Ishikawa (cell line): Measurements from ENCODE around the gene INPP4B.

Experiments used
- CEBPB ChIP-seq: IDR thresholded peaks from 2 replicates; pipeline ENCODE4 v1.6.1; 2012
- CREB1 ChIP-seq: IDR thresholded peaks from 2 replicates; pipeline ENCODE4 v1.6.1; 2012; ENCODE audit warnings: low read depth
- EGR1 ChIP-seq: IDR thresholded peaks from 2 replicates; pipeline ENCODE4 v1.6.1; 2012
- EP300 ChIP-seq: IDR thresholded peaks from 2 replicates; pipeline ENCODE4 v1.6.1; 2012; ENCODE audit warnings: borderline replicate concordance
- FOXM1 ChIP-seq: IDR thresholded peaks from 2 replicates; pipeline ENCODE4 v1.6.1; 2012; ENCODE audit warnings: low read depth, borderline replicate concordance
- NFIC ChIP-seq: IDR thresholded peaks from 2 replicates; pipeline ENCODE4 v1.6.1; 2012
- RAD21 ChIP-seq: IDR thresholded peaks from 2 replicates; pipeline ENCODE4 v1.6.1; 2012; ENCODE audit warnings: low read depth
- TAF1 ChIP-seq: IDR thresholded peaks from 2 replicates; pipeline ENCODE4 v1.6.1; 2012; ENCODE audit warnings: low read depth, mild to moderate bottlenecking
- TCF12 ChIP-seq: IDR thresholded peaks from 2 replicates; pipeline ENCODE4 v1.6.1; 2012; ENCODE audit warnings: low read depth
- TEAD4 ChIP-seq: IDR thresholded peaks from 2 replicates; pipeline ENCODE4 v1.6.1; 2012
- YY1 ChIP-seq: IDR thresholded peaks from 2 replicates; pipeline ENCODE4 v1.6.1; 2012; ENCODE audit warnings: low read depth
- ZBTB7A ChIP-seq: IDR thresholded peaks from 2 replicates; pipeline ENCODE4 v1.6.1; 2012; ENCODE audit warnings: low read depth
- TF ChIP-seq, protein P1 (sequence below): IDR thresholded peaks from 2 replicates; pipeline ENCODE4 v1.6.1; 2012; ENCODE audit warnings: low read depth, mild to moderate bottlenecking
- TF ChIP-seq, protein P2 (sequence below): IDR thresholded peaks from 2 replicates; pipeline ENCODE4 v1.6.1; 2012
- TF ChIP-seq, protein P3 (sequence below): IDR thresholded peaks from 2 replicates; pipeline ENCODE4 v1.6.1; 2012

INPP4B gene

DNA sequence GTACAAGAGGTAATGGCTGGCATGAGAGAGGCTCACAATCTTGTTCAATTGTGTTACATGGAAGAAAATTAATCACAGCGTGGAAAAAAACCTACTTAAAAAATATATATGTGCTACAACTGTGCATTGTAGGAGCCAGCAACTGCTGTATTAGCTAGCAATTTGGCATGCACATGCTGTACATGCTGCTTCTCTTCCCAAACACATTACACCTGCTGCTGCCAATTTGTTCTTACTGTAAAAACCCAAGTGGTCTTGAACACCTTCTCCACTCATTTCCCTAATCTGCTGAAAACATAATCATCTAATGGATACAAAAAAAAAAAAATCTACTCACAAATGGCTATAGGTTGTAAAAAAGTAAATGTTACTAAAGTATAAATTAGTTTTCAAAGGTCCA is 264.2 kb downstream of the INPP4B start:
- TF ChIP-seq TAF1 (no peak), FOXM1 (no peak), YY1 (no peak), CREB1 (no peak), TCF12 (no peak), EGR1 (no peak), ZBTB7A (no peak), EP300 (no peak), RAD21 (no peak), NFIC (no peak), CEBPB (no peak), TEAD4 (no peak)
- TF ChIP-seq, protein P1, sequence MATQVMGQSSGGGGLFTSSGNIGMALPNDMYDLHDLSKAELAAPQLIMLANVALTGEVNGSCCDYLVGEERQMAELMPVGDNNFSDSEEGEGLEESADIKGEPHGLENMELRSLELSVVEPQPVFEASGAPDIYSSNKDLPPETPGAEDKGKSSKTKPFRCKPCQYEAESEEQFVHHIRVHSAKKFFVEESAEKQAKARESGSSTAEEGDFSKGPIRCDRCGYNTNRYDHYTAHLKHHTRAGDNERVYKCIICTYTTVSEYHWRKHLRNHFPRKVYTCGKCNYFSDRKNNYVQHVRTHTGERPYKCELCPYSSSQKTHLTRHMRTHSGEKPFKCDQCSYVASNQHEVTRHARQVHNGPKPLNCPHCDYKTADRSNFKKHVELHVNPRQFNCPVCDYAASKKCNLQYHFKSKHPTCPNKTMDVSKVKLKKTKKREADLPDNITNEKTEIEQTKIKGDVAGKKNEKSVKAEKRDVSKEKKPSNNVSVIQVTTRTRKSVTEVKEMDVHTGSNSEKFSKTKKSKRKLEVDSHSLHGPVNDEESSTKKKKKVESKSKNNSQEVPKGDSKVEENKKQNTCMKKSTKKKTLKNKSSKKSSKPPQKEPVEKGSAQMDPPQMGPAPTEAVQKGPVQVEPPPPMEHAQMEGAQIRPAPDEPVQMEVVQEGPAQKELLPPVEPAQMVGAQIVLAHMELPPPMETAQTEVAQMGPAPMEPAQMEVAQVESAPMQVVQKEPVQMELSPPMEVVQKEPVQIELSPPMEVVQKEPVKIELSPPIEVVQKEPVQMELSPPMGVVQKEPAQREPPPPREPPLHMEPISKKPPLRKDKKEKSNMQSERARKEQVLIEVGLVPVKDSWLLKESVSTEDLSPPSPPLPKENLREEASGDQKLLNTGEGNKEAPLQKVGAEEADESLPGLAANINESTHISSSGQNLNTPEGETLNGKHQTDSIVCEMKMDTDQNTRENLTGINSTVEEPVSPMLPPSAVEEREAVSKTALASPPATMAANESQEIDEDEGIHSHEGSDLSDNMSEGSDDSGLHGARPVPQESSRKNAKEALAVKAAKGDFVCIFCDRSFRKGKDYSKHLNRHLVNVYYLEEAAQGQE: no peak
- TF ChIP-seq, protein P2, sequence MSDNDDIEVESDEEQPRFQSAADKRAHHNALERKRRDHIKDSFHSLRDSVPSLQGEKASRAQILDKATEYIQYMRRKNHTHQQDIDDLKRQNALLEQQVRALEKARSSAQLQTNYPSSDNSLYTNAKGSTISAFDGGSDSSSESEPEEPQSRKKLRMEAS: no peak
- TF ChIP-seq, protein P3, sequence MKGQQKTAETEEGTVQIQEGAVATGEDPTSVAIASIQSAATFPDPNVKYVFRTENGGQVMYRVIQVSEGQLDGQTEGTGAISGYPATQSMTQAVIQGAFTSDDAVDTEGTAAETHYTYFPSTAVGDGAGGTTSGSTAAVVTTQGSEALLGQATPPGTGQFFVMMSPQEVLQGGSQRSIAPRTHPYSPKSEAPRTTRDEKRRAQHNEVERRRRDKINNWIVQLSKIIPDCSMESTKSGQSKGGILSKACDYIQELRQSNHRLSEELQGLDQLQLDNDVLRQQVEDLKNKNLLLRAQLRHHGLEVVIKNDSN: no peak

DNA sequence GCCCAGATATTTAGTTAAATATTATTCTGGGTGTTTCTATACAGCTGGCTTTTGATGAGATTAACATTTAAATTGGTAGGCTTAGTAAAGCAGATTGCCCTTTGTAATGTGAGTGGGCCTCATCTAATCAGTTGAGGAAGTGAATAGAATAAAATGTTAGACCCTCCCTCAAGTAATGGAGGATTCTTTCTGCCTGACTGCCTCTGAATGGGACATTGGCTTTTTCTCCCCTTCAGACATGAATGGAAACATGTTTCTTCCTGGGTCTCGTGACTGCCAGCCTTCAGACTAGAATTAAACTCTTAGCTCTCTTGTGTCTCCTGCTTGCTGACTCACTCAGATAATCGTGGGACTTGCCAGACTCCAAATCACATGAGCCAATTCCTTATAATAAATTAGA is 266.7 kb downstream of the INPP4B start:
- no peak for TF ChIP-seq TAF1
- TF ChIP-seq TCF12: no peak
- TF ChIP-seq FOXM1: no peak
- TF ChIP-seq ZBTB7A: no peak
- TF ChIP-seq, protein P1: no peak
- TF ChIP-seq YY1: no peak
- no peak for TF ChIP-seq RAD21
- TF ChIP-seq, protein P3: no peak
- TF ChIP-seq EGR1: no peak
- TF ChIP-seq, protein P2: no peak
- no peak for TF ChIP-seq CEBPB
- TF ChIP-seq CREB1: no peak
- no peak for TF ChIP-seq NFIC
- no peak for TF ChIP-seq TEAD4

DNA sequence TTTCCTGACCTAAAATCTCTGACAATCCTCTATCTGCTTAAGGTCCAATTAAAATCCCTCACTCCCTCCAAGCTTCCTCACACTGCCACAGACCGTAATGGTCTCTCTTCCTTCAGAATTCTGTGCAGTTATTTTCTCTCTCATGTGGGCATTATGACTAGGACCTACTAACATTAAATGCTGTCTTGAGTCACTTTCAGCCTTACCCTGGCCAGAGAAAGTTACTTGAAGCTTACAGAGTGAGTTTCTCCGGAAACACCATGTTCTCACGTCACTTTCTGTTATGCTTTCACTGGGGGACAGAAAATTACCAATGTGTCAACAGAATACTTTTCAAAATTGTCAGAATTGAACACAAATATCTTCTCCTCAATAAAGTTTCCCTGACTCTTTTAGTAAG is 271.8 kb downstream of the INPP4B start:
- TF ChIP-seq TEAD4: no peak
- TF ChIP-seq, protein P1: no peak
- no peak for TF ChIP-seq EP300
- TF ChIP-seq TAF1: no peak
- TF ChIP-seq NFIC: no peak
- no peak for TF ChIP-seq RAD21
- no peak for TF ChIP-seq TCF12
- TF ChIP-seq FOXM1: no peak
- TF ChIP-seq, protein P3: no peak
- TF ChIP-seq, protein P2: no peak
- no peak for TF ChIP-seq CREB1

DNA sequence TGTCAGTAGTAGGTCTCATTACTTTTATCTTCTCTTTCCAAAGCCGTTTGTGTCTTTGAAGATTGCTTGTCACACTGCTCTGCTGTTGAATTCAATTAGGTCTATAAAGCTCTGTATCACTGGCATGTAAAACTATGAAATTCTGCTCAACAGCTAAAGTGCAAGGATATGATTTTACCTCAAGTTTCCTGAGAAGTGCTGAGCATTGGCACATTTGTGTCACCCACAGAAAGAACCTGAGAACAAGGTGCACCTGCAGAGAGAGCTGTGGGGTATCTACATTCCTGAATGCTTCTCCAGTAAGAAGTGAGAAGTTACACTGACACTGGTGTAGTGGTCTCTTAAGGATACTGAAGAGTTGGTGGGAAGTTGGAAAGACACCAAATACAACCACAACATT is 274.0 kb downstream of the INPP4B start:
- TF ChIP-seq ZBTB7A (no peak), CREB1 (no peak), TCF12 (no peak), TAF1 (no peak), CEBPB (no peak), NFIC (no peak), YY1 (no peak), FOXM1 (no peak), RAD21 (no peak)
- TF ChIP-seq, protein P1: no peak
